Measurements from ENCODE around the gene ZSWIM8.

- TF ChIP-seq SP1 (IDR thresholded peaks at IDR 0.05) (no peak), ELF4 (IDR thresholded peaks at IDR 0.05) (no peak)
These were observed 20.3 kb upstream of the ZSWIM8 start for GRCh38 chr10:73765066-73765465.

Data from HEK293T (cell line).